ENCODE results near the gene FAM149A. TPM values are rescaled to one million over a fixed set of nuclear protein-coding genes. Genes with fewer than 3 reads are reported as not detected.
A peak's percentile ranks its signal among the peaks of the same experiment; 100 is the strongest.

FAM149A gene
- total and polyA plus RNA-seq, 12 donors: 1.3 to 6.8 (median 3.3) TPM

- Histone ChIP-seq H3K27ac (no peak overlapping the region), H3K36me3 (replicated peaks in 1 of 2) (no peaks in the 10 kb centered on the region), H3K27me3 (no peaks in the 10 kb centered on the region), H3K4me1 (replicated peaks in 1 of 2) (peaks cover 6 to 14% of the 10 kb centered on the region in 2 donors), H3K9me3 (replicated peaks in 1 of 3) (no peaks in the 10 kb centered on the region), H3K4me3 (no peak overlapping the region)
- intact Hi-C loops (cut with DNase I): loop anchor here (5.0 to 10.0 kb wide), 2 partner anchors 62 to 65 kb away; no protein-coding TSS in a partner anchor
- TF ChIP-seq, protein P1, sequence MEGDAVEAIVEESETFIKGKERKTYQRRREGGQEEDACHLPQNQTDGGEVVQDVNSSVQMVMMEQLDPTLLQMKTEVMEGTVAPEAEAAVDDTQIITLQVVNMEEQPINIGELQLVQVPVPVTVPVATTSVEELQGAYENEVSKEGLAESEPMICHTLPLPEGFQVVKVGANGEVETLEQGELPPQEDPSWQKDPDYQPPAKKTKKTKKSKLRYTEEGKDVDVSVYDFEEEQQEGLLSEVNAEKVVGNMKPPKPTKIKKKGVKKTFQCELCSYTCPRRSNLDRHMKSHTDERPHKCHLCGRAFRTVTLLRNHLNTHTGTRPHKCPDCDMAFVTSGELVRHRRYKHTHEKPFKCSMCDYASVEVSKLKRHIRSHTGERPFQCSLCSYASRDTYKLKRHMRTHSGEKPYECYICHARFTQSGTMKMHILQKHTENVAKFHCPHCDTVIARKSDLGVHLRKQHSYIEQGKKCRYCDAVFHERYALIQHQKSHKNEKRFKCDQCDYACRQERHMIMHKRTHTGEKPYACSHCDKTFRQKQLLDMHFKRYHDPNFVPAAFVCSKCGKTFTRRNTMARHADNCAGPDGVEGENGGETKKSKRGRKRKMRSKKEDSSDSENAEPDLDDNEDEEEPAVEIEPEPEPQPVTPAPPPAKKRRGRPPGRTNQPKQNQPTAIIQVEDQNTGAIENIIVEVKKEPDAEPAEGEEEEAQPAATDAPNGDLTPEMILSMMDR (IDR thresholded peaks at IDR 0.05): no peak
- no peak for TF ChIP-seq POLR2A (IDR thresholded peaks at IDR 0.05)
- DNase-seq: no peak
- 94 to 98% (median 96%) methylated on average over 8 to 10 of the region's 10 CpGs for WGBS, 4 donors
These were observed 32.0 kb upstream of the FAM149A start for GRCh38 chr4:186072516-186072915.

GRCh38 chr4:186074189-186074588, 30.3 kb upstream of the FAM149A start:
- Histone ChIP-seq H3K36me3 (replicated peaks in 1 of 2) (no peaks in the 10 kb centered on the region), H3K27me3 (no peaks in the 10 kb centered on the region), H3K4me1 (replicated peaks in 1 of 2) (peaks cover 6 to 8% of the 10 kb centered on the region in 2 donors), H3K27ac (no peak overlapping the region), H3K4me3 (no peak overlapping the region), H3K9me3 (replicated peaks in 1 of 3) (no peaks in the 10 kb centered on the region)
- 59 to 74% (median 66%) methylated on average over 7 of the region's 7 CpGs for WGBS, 4 donors
- no peak for TF ChIP-seq POLR2A (IDR thresholded peaks at IDR 0.05)
- TF ChIP-seq, protein P1 (IDR thresholded peaks at IDR 0.05): no peak
- peak in 3 of 7 donors; percentile 13 to 58 (median 20) for DNase-seq
- intact Hi-C loops (cut with DNase I): loop anchor here (5.0 to 10.0 kb wide), 2 partner anchors 61 to 63 kb away; no protein-coding TSS in a partner anchor

- 78 to 88% (median 84%) methylated on average over 10 to 11 of the region's 11 CpGs for WGBS, 4 donors
These were observed 25.4 kb upstream of the FAM149A start for GRCh38 chr4:186078981-186079638.

DNA sequence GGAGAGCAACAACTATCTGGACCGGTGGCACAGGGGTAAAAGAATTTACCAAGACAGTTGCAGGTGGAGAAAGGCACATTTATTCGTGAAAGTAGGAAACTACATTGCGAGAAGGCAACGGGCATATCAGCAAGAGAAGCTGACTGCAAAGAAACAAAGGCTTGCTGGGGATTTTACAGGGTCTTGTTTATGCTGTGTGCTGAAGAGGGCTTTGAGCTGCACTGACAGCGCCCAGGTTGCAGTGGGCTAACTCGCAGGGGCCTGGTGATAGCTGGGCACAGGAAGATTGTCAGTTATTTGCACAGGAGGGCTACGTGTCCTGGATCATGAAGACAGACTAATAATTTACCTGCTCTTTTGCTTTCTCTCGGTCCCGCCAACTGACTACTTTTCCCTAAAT, 24.8 kb upstream of the FAM149A start:
- TF ChIP-seq, protein P1 (IDR thresholded peaks at IDR 0.05): no peak
- no peak for TF ChIP-seq POLR2A (IDR thresholded peaks at IDR 0.05)
- no peak overlapping the region for H3K27ac ChIP-seq
- H3K4me1 ChIP-seq (replicated peaks in 1 of 2): no peaks in the 10 kb centered on the region
- H3K4me3 ChIP-seq: no peak overlapping the region
- DNase-seq: no peak
- no peaks in the 10 kb centered on the region for H3K9me3 ChIP-seq (replicated peaks in 1 of 3)
- WGBS, 4 donors: 89 to 92% (median 90%) methylated on average over 9 of the region's 9 CpGs
- no peaks in the 10 kb centered on the region for H3K27me3 ChIP-seq
- intact Hi-C loops (cut with DNase I): loop anchor here in 1 of 2 donors (10.0 kb wide), 1 partner anchor 55 kb away; no protein-coding TSS in a partner anchor
- no peaks in the 10 kb centered on the region for H3K36me3 ChIP-seq (replicated peaks in 1 of 2)

More at GRCh38 chr4:186078981-186079638, 25.4 kb upstream of the FAM149A start:
- intact Hi-C loops (cut with DNase I): loop anchor here in 1 of 2 donors (10.0 kb wide), 1 partner anchor 56 kb away; no protein-coding TSS in a partner anchor
- H3K9me3 ChIP-seq (replicated peaks in 1 of 3): no peaks in the 10 kb centered on the region
- DNase-seq: no peak
- no peaks in the 10 kb centered on the region for H3K4me1 ChIP-seq (replicated peaks in 1 of 2)
- no peak overlapping the region for H3K27ac ChIP-seq
- no peaks in the 10 kb centered on the region for H3K36me3 ChIP-seq (replicated peaks in 1 of 2)
- H3K27me3 ChIP-seq: no peaks in the 10 kb centered on the region
- TF ChIP-seq, protein P1 (IDR thresholded peaks at IDR 0.05): no peak
- TF ChIP-seq POLR2A (IDR thresholded peaks at IDR 0.05): no peak
- H3K4me3 ChIP-seq: no peak overlapping the region

All from adrenal gland (tissue), 12 donors.